H9 (cell line): Measurements from ENCODE around the gene DPEP2. TPM values are rescaled to one million over a fixed set of nuclear protein-coding genes. Genes with fewer than 3 reads are reported as not detected.

Experiments
- DNase-seq: peaks from one replicate; pipeline ENCODE4 v3.0.0-alpha.2; 2017
- H2AFZ ChIP-seq: one replicate; pipeline ENCODE4 v1.6.1; 2013; ENCODE audit warnings: mild to moderate bottlenecking, low read length, control low read depth, moderate library complexity
- H2AK5ac ChIP-seq: 2 replicates; pipeline ENCODE4 v1.6.1; 2013; ENCODE audit warnings: low read length, control low read depth, mixed read lengths; ENCODE audit not compliant: insufficient read length
- H2BK120ac ChIP-seq: one replicate; pipeline ENCODE4 v1.6.1; 2013; ENCODE audit warnings: low read depth, mild to moderate bottlenecking, low read length, control low read depth, inconsistent platforms; ENCODE audit not compliant: poor library complexity, severe bottlenecking
- H2BK12ac ChIP-seq: 2 replicates; pipeline ENCODE4 v1.6.1; 2013; ENCODE audit warnings: low read length, control low read depth, mixed read lengths, low read depth; ENCODE audit not compliant: insufficient read length
- H2BK15ac ChIP-seq: 2 replicates; pipeline ENCODE4 v1.6.1; 2013; ENCODE audit warnings: low read depth, low read length, control low read depth
- H2BK20ac ChIP-seq: one replicate; pipeline ENCODE4 v1.6.1; 2013; ENCODE audit warnings: low read depth, mild to moderate bottlenecking, low read length, control low read depth, inconsistent platforms; ENCODE audit not compliant: poor library complexity, severe bottlenecking
- H2BK5ac ChIP-seq: 2 replicates; pipeline ENCODE4 v1.6.1; 2013; ENCODE audit warnings: low read length, control low read depth, mixed read lengths; ENCODE audit not compliant: insufficient read length
- H3K14ac ChIP-seq: 2 replicates; pipeline ENCODE4 v1.6.1; 2013; ENCODE audit warnings: low read length, control low read depth; ENCODE audit not compliant: insufficient read depth
- H3K18ac ChIP-seq: 2 replicates; pipeline ENCODE4 v1.6.1; 2013; ENCODE audit warnings: low read depth, mild to moderate bottlenecking, mixed read lengths, low read length, control low read depth; ENCODE audit not compliant: insufficient read length
- H3K23ac ChIP-seq: 2 replicates; pipeline ENCODE4 v1.6.1; 2013; ENCODE audit warnings: low read length, control low read depth, mixed read lengths, low read depth; ENCODE audit not compliant: insufficient read length
- H3K23me2 ChIP-seq: 2 replicates; pipeline ENCODE4 v1.6.1; 2013; ENCODE audit warnings: low read depth, mild to moderate bottlenecking, mixed read lengths, low read length, control low read depth; ENCODE audit not compliant: insufficient read length, poor library complexity, severe bottlenecking
- H3K27ac ChIP-seq: 2 replicates; pipeline ENCODE4 v1.5.1; 2013; ENCODE audit warnings: low read length, control low read depth, mixed read lengths, low read depth; ENCODE audit not compliant: insufficient read length
- H3K27me3 ChIP-seq: 2 replicates; pipeline ENCODE4 v1.6.1; 2013; ENCODE audit warnings: low read length, control low read depth, inconsistent platforms; ENCODE audit not compliant: insufficient read depth
- H3K4ac ChIP-seq: 2 replicates; pipeline ENCODE4 v1.6.1; 2013; ENCODE audit warnings: low read depth, mild to moderate bottlenecking, control low read depth, inconsistent platforms, low read length, moderate library complexity
- H3K4me1 ChIP-seq: 2 replicates; pipeline ENCODE4 v1.6.1; 2013; ENCODE audit warnings: low read length, control low read depth, inconsistent platforms; ENCODE audit not compliant: insufficient read depth
- H3K4me2 ChIP-seq: 2 replicates; pipeline ENCODE4 v1.6.1; 2013; ENCODE audit warnings: low read length, control low read depth, mixed read lengths; ENCODE audit not compliant: insufficient read length, insufficient read depth
- H3K56ac ChIP-seq: 2 replicates; pipeline ENCODE4 v1.6.1; 2013; ENCODE audit warnings: low read depth, mild to moderate bottlenecking, mixed read lengths, low read length, control low read depth; ENCODE audit not compliant: insufficient read length
- H3K79me1 ChIP-seq: 2 replicates; pipeline ENCODE4 v1.6.1; 2013; ENCODE audit warnings: low read depth, mild to moderate bottlenecking, moderate library complexity, low read length, control low read depth, inconsistent platforms; ENCODE audit not compliant: insufficient read depth, poor library complexity, severe bottlenecking
- H3K79me2 ChIP-seq: 2 replicates; pipeline ENCODE4 v1.6.1; 2013; ENCODE audit warnings: low read length, control low read depth, inconsistent platforms; ENCODE audit not compliant: insufficient read depth
- H3K9ac ChIP-seq: 2 replicates; pipeline ENCODE4 v1.6.1; 2013; ENCODE audit warnings: low read length, control low read depth, mixed read lengths; ENCODE audit not compliant: insufficient read length; ENCODE audit errors: extremely low read depth
- H3K9me3 ChIP-seq: one replicate; pipeline ENCODE4 v1.6.1; 2013; ENCODE audit warnings: low read depth, low read length, inconsistent platforms; ENCODE audit not compliant: control insufficient read depth
- H3T11ph ChIP-seq: one replicate; pipeline ENCODE4 v1.6.1; 2013; ENCODE audit warnings: mild to moderate bottlenecking, low read length, control low read depth, inconsistent platforms
- H4K20me1 ChIP-seq: one replicate; pipeline ENCODE4 v1.6.1; 2013; ENCODE audit not compliant: control insufficient read depth, insufficient read length, insufficient read depth
- H4K5ac ChIP-seq: 2 replicates; pipeline ENCODE4 v1.6.1; 2013; ENCODE audit warnings: low read depth, mild to moderate bottlenecking, mixed read lengths, low read length, control low read depth; ENCODE audit not compliant: insufficient read length
- H4K8ac ChIP-seq: replicated peaks from 2 replicates; pipeline ENCODE4 v1.6.1; 2013; ENCODE audit warnings: low read length, control low read depth, mixed read lengths, low read depth; ENCODE audit not compliant: insufficient read length
- H4K91ac ChIP-seq: 2 replicates; pipeline ENCODE4 v1.6.1; 2013; ENCODE audit warnings: low read depth, mild to moderate bottlenecking, moderate library complexity, mixed read lengths, low read length, control low read depth; ENCODE audit not compliant: insufficient read length
- H3K27ac Mint-ChIP-seq, 3 experiments: 2 replicates in 2 of 3; 3 replicates in 1 of 3; pipeline ENCODE4 v1.8.0; 2020 to 2021; ENCODE audit warnings: mixed read lengths in 3 of 3, mild to moderate bottlenecking in 1 of 3, moderate library complexity in 1 of 3
- H3K27me3 Mint-ChIP-seq: 2 replicates; pipeline ENCODE4 v1.8.0; 2021; ENCODE audit warnings: low read depth, mild to moderate bottlenecking, moderate library complexity, mixed read lengths
- H3K36me3 Mint-ChIP-seq, 3 experiments: 2 replicates in 2 of 3; 3 replicates in 1 of 3; pipeline ENCODE4 v1.8.0; 2020 to 2021; ENCODE audit warnings: low read depth in 3 of 3, mixed read lengths in 3 of 3; ENCODE audit not compliant: insufficient read depth in 1 of 3
- H3K4me1 Mint-ChIP-seq, 2 experiments: 2 replicates each; pipeline ENCODE4 v1.8.0; 2020; ENCODE audit warnings: mixed read lengths in 2 of 2
- H3K4me3 Mint-ChIP-seq, 2 experiments: 2 replicates in 1 of 2; 3 replicates in 1 of 2; pipeline ENCODE4 v1.8.0; 2020 to 2021; ENCODE audit warnings: mild to moderate bottlenecking in 2 of 2, mixed read lengths in 2 of 2, moderate library complexity in 1 of 2
- H3K9me3 Mint-ChIP-seq, 2 experiments: 2 replicates in 1 of 2; 3 replicates in 1 of 2; pipeline ENCODE4 v1.8.0; 2020; ENCODE audit warnings: mild to moderate bottlenecking in 2 of 2, mixed read lengths in 2 of 2, moderate library complexity in 1 of 2
- WGBS: extraction: QIAGEN DNeasy Blood & Tissue Kit; methylation state at CpG from one replicate; pipeline ENCODE4 v1.1.7; 2013; ENCODE audit warnings: missing lambda C conversion rate, low lambda C conversion rate, mixed read lengths; ENCODE audit not compliant: insufficient read length; ENCODE audit errors: extremely low coverage; 5-methylcytosine and 5-hydroxymethylcytosine counted together
- total RNA-seq: library from RNA; stranded (reverse); gene quantifications from 2 replicates; pipeline ENCODE4 v1.2.1, GENCODE V29; 2021
- TF ChIP-seq, protein P1 (sequence below): fragments of 200-600 bp; sonication (generic); conservative IDR thresholded peaks from 3 replicates; pipeline ENCODE4 v1.8.0; 2021; ENCODE audit warnings: antibody characterized with exemption, mild to moderate bottlenecking

The DPEP2 gene
- total RNA-seq, 1 experiment from 2014 or later, result not detected

- Mint-ChIP-seq H3K4me1 (0 out of 4 replicates have a peak, but pooled peaks cover 0 to 4% of the 10 kb centered on the region in 2 experiments), H3K36me3 (peaks cover 0 to 29% (median 26%) of the 10 kb centered on the region in 3 experiments; a peak in 5 of 7 replicates), H3K27ac (no peak overlapping the region), H3K4me3 (no peak overlapping the region), H3K27me3 (no peaks in the 10 kb centered on the region), H3K9me3 (no peaks in the 10 kb centered on the region)
- no peaks in the 10 kb centered on the region for H3K79me2 ChIP-seq
- H3K23me2 ChIP-seq, result no peaks in the 10 kb centered on the region
- no peak overlapping the region for H3K4me2 ChIP-seq
- no peak overlapping the region for H2BK120ac ChIP-seq
- no peak overlapping the region for H2BK15ac ChIP-seq
- no peak overlapping the region for H4K91ac ChIP-seq
- no peaks in the 10 kb centered on the region for H3K9me3 ChIP-seq
- no peaks in the 10 kb centered on the region for H3K27me3 ChIP-seq
- TF ChIP-seq, protein P1, sequence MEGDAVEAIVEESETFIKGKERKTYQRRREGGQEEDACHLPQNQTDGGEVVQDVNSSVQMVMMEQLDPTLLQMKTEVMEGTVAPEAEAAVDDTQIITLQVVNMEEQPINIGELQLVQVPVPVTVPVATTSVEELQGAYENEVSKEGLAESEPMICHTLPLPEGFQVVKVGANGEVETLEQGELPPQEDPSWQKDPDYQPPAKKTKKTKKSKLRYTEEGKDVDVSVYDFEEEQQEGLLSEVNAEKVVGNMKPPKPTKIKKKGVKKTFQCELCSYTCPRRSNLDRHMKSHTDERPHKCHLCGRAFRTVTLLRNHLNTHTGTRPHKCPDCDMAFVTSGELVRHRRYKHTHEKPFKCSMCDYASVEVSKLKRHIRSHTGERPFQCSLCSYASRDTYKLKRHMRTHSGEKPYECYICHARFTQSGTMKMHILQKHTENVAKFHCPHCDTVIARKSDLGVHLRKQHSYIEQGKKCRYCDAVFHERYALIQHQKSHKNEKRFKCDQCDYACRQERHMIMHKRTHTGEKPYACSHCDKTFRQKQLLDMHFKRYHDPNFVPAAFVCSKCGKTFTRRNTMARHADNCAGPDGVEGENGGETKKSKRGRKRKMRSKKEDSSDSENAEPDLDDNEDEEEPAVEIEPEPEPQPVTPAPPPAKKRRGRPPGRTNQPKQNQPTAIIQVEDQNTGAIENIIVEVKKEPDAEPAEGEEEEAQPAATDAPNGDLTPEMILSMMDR, result no peak
- H3K27ac ChIP-seq, result no peak overlapping the region
- no peak overlapping the region for H2BK5ac ChIP-seq
- no peak overlapping the region for H3K4ac ChIP-seq
- no peak overlapping the region for H3K9ac ChIP-seq
- H3K14ac ChIP-seq, result no peak overlapping the region
- H4K5ac ChIP-seq, result no peak overlapping the region
- H3K79me1 ChIP-seq, result no peaks in the 10 kb centered on the region
- no peaks in the 10 kb centered on the region for H3K4me1 ChIP-seq
- H2BK12ac ChIP-seq, result no peak overlapping the region
- H2BK20ac ChIP-seq, result no peak overlapping the region
- H4K20me1 ChIP-seq, result no peaks in the 10 kb centered on the region
- no peak overlapping the region for H3T11ph ChIP-seq
- no peak for DNase-seq
- no peak overlapping the region for H4K8ac ChIP-seq
- H3K56ac ChIP-seq, result no peak overlapping the region
- H2AK5ac ChIP-seq, result no peak overlapping the region
- no peak overlapping the region for H3K23ac ChIP-seq
- no peak overlapping the region for H2AFZ ChIP-seq
- H3K18ac ChIP-seq, result no peak overlapping the region
- WGBS, result no CpG with 5 or more reads among the region's 3 CpGs
These were observed 29.7 kb upstream of the DPEP2 start for GRCh38 chr16:68028996-68029395.
